Measurements from ENCODE around the gene HSD11B2. TPM values are rescaled to one million over a fixed set of nuclear protein-coding genes. Genes with fewer than 3 reads are reported as not detected.

Gene HSD11B2
- under 0.01 TPM in 1 of 2 replicates, not detected in the other for total RNA-seq
- 0.09 and 0.15 TPM in 2 replicates for polyA plus RNA-seq
- 0.14 and 0.26 TPM in 2 replicates for polyA plus RNA-seq (2012)
- not detected in 2 replicates for polyA minus RNA-seq (ENCODE audit: low replicate concordance)

DNA sequence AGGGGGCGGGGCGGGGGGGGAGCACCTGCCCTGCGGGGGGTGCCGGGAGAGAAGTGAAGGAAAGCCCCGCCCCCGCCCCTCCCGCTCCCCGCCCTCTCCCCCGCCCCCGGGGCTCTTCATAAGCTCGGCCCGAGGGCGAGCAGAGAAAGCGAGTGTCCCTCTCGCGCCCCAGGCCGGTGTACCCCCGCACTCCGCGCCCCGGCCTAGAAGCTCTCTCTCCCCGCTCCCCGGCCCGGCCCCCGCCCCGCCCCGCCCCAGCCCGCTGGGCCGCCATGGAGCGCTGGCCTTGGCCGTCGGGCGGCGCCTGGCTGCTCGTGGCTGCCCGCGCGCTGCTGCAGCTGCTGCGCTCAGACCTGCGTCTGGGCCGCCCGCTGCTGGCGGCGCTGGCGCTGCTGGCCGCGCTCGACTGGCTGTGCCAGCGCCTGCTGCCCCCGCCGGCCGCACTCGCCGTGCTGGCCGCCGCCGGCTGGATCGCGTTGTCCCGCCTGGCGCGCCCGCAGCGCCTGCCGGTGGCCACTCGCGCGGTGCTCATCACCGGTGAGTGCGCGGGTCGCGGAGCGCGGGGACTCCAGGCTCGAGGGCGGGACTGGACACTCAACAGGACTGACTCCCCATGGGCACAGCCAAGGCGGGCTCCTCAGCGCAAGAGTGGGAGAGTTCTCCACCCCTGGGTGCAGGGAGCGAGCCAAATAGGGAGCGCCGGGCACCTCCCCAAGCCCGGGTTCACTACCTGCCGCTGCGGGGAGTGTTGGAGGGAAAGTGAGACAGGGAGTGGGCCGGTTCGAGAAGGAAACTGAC, at the start of gene HSD11B2:
TSS of gene HSD11B2 (plus strand) at position 145 of the 798 bp plus-strand sequence. CDS start at position 273, 128 bp downstream.
- H2AFZ ChIP-seq (ENCODE audit: low read length), result no peak within 1 kb of the TSS
- peak; percentile 36 to 38 for DNase-seq (ENCODE audit: low read depth in 2 of 2)
- no peak for TF ChIP-seq EZH2 (IDR thresholded peaks at IDR 0.05; ENCODE audit: low read length, missing control alignments)
- TF ChIP-seq, protein P1, sequence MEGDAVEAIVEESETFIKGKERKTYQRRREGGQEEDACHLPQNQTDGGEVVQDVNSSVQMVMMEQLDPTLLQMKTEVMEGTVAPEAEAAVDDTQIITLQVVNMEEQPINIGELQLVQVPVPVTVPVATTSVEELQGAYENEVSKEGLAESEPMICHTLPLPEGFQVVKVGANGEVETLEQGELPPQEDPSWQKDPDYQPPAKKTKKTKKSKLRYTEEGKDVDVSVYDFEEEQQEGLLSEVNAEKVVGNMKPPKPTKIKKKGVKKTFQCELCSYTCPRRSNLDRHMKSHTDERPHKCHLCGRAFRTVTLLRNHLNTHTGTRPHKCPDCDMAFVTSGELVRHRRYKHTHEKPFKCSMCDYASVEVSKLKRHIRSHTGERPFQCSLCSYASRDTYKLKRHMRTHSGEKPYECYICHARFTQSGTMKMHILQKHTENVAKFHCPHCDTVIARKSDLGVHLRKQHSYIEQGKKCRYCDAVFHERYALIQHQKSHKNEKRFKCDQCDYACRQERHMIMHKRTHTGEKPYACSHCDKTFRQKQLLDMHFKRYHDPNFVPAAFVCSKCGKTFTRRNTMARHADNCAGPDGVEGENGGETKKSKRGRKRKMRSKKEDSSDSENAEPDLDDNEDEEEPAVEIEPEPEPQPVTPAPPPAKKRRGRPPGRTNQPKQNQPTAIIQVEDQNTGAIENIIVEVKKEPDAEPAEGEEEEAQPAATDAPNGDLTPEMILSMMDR (conservative IDR thresholded peaks at IDR 0.05 in 1 of 2, IDR thresholded peaks at IDR 0.05 in 1 of 2; ENCODE audit: low read depth in 1 of 2, low read length in 2 of 2), result no peak

DNA sequence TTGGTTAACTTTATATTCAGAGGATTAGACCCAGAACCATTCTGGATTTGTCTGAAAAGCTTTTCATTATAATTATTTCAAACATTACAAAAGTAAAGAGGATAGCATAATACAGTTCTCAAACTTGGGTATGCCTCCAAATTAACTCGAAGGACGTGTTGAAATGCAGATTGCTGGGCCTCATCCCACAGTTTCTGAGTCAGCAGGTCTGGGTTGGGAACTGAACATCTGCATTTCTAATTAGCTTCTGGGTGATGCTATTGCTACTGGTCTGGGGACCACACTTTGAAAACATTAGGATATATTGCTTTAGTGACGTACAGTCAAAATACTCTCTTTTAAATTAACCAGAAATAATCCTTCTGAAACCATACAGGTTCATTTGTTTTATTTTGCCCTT, 47.6 kb upstream of the HSD11B2 start:
- TF ChIP-seq, protein P1 (conservative IDR thresholded peaks at IDR 0.05 in 1 of 2, IDR thresholded peaks at IDR 0.05 in 1 of 2; ENCODE audit: low read depth in 1 of 2, low read length in 2 of 2), result no peak
- TF ChIP-seq EZH2 (IDR thresholded peaks at IDR 0.05; ENCODE audit: low read length, missing control alignments), result no peak
- Histone ChIP-seq H3K79me2 (ENCODE audit: control insufficient read depth, insufficient read depth, low read length) (no peaks in the 10 kb centered on the region), H3K27ac (ENCODE audit: insufficient read depth, low read length) (no peak overlapping the region), H3K9ac (ENCODE audit: insufficient read depth, low read length) (no peak overlapping the region), H4K20me1 (ENCODE audit: control insufficient read depth, extremely low read depth, insufficient read depth, low read length) (no peaks in the 10 kb centered on the region), H3K36me3 (ENCODE audit: control insufficient read depth, insufficient read depth, low read length) (no peaks in the 10 kb centered on the region), H2AFZ (ENCODE audit: low read length) (no peak overlapping the region), H3K4me3 (replicated peaks in 1 of 4; ENCODE audit: control extremely low read depth in 1 of 4, insufficient read depth in 1 of 4, low read depth in 3 of 4, low read length in 4 of 4) (no peak overlapping the region), H3K27me3 (ENCODE audit: control insufficient read depth, insufficient read depth, low read length) (peaks cover 20% of the 10 kb centered on the region), H3K4me1 (ENCODE audit: control insufficient read depth, extremely low read depth, insufficient read depth, low read length) (no peaks in the 10 kb centered on the region), H3K4me2 (ENCODE audit: extremely low read depth, insufficient read depth, low read length) (no peak overlapping the region), H3K9me3 (ENCODE audit: control insufficient read depth, insufficient read depth, low read depth, low read length) (no peaks in the 10 kb centered on the region)
- no peak for DNase-seq (ENCODE audit: low read depth in 2 of 2)

More for the DNA sequence above, at the start of gene HSD11B2:
- H3K79me2 ChIP-seq (ENCODE audit: control insufficient read depth, insufficient read depth, low read length), result no peaks in the 10 kb centered on the region
- H3K4me2 ChIP-seq (ENCODE audit: extremely low read depth, insufficient read depth, low read length), result peak within 1 kb of the TSS; percentile 68
- peak within 1 kb of the TSS in 3 of 4 experiments; percentile 31 to 42 (median 34) for H3K4me3 ChIP-seq (replicated peaks in 1 of 4; ENCODE audit: control extremely low read depth in 1 of 4, insufficient read depth in 1 of 4, low read depth in 3 of 4, low read length in 4 of 4)
- H4K20me1 ChIP-seq (ENCODE audit: control insufficient read depth, extremely low read depth, insufficient read depth, low read length), result no peaks in the 10 kb centered on the region
- peaks cover 23% of the 10 kb centered on the region for H3K27me3 ChIP-seq (ENCODE audit: control insufficient read depth, insufficient read depth, low read length)
- H3K4me1 ChIP-seq (ENCODE audit: control insufficient read depth, extremely low read depth, insufficient read depth, low read length), result peaks cover 5% of the 10 kb centered on the region
- H3K9ac ChIP-seq (ENCODE audit: insufficient read depth, low read length), result no peak within 1 kb of the TSS
- no peak within 1 kb of the TSS for H3K27ac ChIP-seq (ENCODE audit: insufficient read depth, low read length)
- H3K9me3 ChIP-seq (ENCODE audit: control insufficient read depth, insufficient read depth, low read depth, low read length), result no peaks in the 10 kb centered on the region
- H3K36me3 ChIP-seq (ENCODE audit: control insufficient read depth, insufficient read depth, low read length), result no peaks in the 10 kb centered on the region

DNA sequence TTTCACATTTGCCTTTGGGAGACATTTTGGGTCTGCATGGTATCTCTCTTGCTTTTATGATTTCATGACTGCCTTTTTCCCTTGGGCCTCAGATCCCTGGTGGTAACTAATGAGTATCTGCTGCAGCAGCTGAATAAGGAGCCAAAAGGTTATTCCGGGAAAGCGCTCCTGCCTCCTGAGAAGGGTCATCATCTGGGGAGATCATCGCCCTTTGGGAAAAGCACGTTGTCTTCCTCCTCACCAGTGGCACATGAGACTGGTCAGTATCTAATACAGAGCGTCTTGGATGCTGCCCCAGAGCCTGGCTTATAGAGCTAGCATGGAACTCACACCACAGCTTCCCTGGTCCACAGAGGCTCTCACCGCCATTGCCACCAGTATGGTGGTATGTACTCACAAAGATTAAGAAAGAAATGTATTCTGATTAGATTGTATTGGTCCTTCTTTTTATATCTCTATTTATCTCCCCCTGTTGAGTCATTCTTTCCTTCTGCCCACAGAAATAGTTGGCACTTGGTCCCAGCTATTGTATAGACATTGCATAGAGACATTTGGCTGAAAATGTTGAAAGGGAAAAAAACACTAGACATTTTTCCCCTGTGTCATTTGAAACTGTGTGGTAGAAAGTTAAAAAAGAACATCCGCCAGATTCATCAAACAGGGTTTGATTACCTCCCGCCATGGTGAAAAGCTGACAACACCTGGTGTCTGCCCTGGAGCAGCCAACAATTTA, 46.0 kb upstream of the HSD11B2 start:
- peak in 1 of 2 donors; percentile 60 for DNase-seq (ENCODE audit: low read depth in 2 of 2)
- Histone ChIP-seq H3K79me2 (ENCODE audit: control insufficient read depth, insufficient read depth, low read length) (no peaks in the 10 kb centered on the region), H3K9ac (ENCODE audit: insufficient read depth, low read length) (no peak overlapping the region), H3K4me3 (replicated peaks in 1 of 4; ENCODE audit: control extremely low read depth in 1 of 4, insufficient read depth in 1 of 4, low read depth in 3 of 4, low read length in 4 of 4) (no peak overlapping the region), H2AFZ (ENCODE audit: low read length) (no peak overlapping the region), H3K4me1 (ENCODE audit: control insufficient read depth, extremely low read depth, insufficient read depth, low read length) (no peaks in the 10 kb centered on the region), H4K20me1 (ENCODE audit: control insufficient read depth, extremely low read depth, insufficient read depth, low read length) (no peaks in the 10 kb centered on the region), H3K9me3 (ENCODE audit: control insufficient read depth, insufficient read depth, low read depth, low read length) (no peaks in the 10 kb centered on the region), H3K27ac (ENCODE audit: insufficient read depth, low read length) (no peak overlapping the region), H3K4me2 (ENCODE audit: extremely low read depth, insufficient read depth, low read length) (no peak overlapping the region), H3K36me3 (ENCODE audit: control insufficient read depth, insufficient read depth, low read length) (no peaks in the 10 kb centered on the region), H3K27me3 (ENCODE audit: control insufficient read depth, insufficient read depth, low read length) (peaks cover 20% of the 10 kb centered on the region)
- TF ChIP-seq, protein P1 (conservative IDR thresholded peaks at IDR 0.05 in 1 of 2, IDR thresholded peaks at IDR 0.05 in 1 of 2; ENCODE audit: low read depth in 1 of 2, low read length in 2 of 2), result no peak
- no peak for TF ChIP-seq EZH2 (IDR thresholded peaks at IDR 0.05; ENCODE audit: low read length, missing control alignments)

All from fibroblast of lung (primary cell).